HEK293 (cell line): ENCODE data around the gene NEMP1.
"Not testable (repeated sequence)": the region's sequence is repeated elsewhere in the genome, so short reads cannot be mapped to it uniquely, and the experiment has no call there.

Experiments
- CTCF ChIA-PET: fragments of 350-600 bp; formaldehyde crosslinking; extraction: SDS; loops from one replicate; lab custom pipeline; 2021; ENCODE audit warnings: antibody characterized with exemption; lab: Yijun Ruan, JAX
- POLR2A ChIA-PET: fragments of 300-600 bp; formaldehyde crosslinking; extraction: SDS; loops from one replicate; lab custom pipeline; 2020; ENCODE audit warnings: antibody characterized with exemption, inconsistent platforms; lab: Yijun Ruan, JAX
- H3K27ac ChIP-seq: fragments of 200-500 bp; sonication (Bioruptor generic); 2 replicates; pipeline ENCODE4 v1.5.1; 2014; ENCODE audit warnings: low read depth, low read length, control low read depth, inconsistent platforms; ENCODE audit errors: extremely low read depth
- H3K36me3 ChIP-seq, 2 experiments: fragments of 200-500 bp in 1 of 2; sonication (Bioruptor generic) in 1 of 2; 1 replicate in 1 of 2; 2 replicates in 1 of 2; pipeline ENCODE4 v1.5.1; 2014 to 2017; ENCODE audit warnings: inconsistent platforms in 2 of 2, low read length in 2 of 2; ENCODE audit not compliant: control insufficient read depth in 2 of 2, insufficient read depth in 1 of 2
- H3K4me1 ChIP-seq: fragments of 200-500 bp; sonication (Bioruptor generic); 2 replicates; pipeline ENCODE4 v1.5.1; 2014; ENCODE audit warnings: mild to moderate bottlenecking, low read length, inconsistent platforms; ENCODE audit not compliant: control insufficient read depth, insufficient read depth
- H3K4me3 ChIP-seq: 2 replicates; pipeline ENCODE4 v1.5.1; 2011; ENCODE audit warnings: low read depth, mild to moderate bottlenecking, control low read depth, low read length, moderate library complexity
- H3K9me3 ChIP-seq: fragments of 200-500 bp; sonication (Bioruptor generic); 2 replicates; pipeline ENCODE4 v1.5.1; 2014; ENCODE audit warnings: low read depth, low read length, inconsistent platforms; ENCODE audit not compliant: control insufficient read depth, insufficient read depth
- FEZF1 ChIP-seq: fragments of 450-650 bp; formaldehyde crosslinking; IDR thresholded peaks from 2 replicates; pipeline ENCODE4 v1.5.1; 2016; ENCODE audit warnings: missing biosample characterization, missing genetic modification characterization
- GLIS2 ChIP-seq: fragments of 450-650 bp; formaldehyde crosslinking; IDR thresholded peaks from 2 replicates; pipeline ENCODE4 v1.5.1; 2016; ENCODE audit warnings: missing biosample characterization, missing genetic modification characterization
- KLF10 ChIP-seq: fragments of 450-650 bp; IDR thresholded peaks from 2 replicates; pipeline ENCODE4 v1.5.1; 2018; ENCODE audit warnings: missing biosample characterization, mild to moderate bottlenecking, missing genetic modification characterization
- MEIS1 ChIP-seq: sonication (generic); formaldehyde crosslinking; IDR thresholded peaks from 2 replicates; pipeline ENCODE4 v1.8.1; 2022; ENCODE audit warnings: missing genetic modification reagents, mild to moderate bottlenecking, borderline replicate concordance
- ZBTB7A ChIP-seq: fragments of 450-650 bp; formaldehyde crosslinking; IDR thresholded peaks from 2 replicates; pipeline ENCODE4 v1.5.1; 2016; ENCODE audit warnings: low read depth, missing biosample characterization, missing genetic modification characterization
- ZNF121 ChIP-seq: fragments of 450-650 bp; formaldehyde crosslinking; IDR thresholded peaks from 2 replicates; pipeline ENCODE4 v1.5.1; 2016; ENCODE audit warnings: missing biosample characterization, missing genetic modification characterization
- ZNF23 ChIP-seq: fragments of 450-650 bp; formaldehyde crosslinking; IDR thresholded peaks from 2 replicates; pipeline ENCODE4 v1.5.1; 2016; ENCODE audit warnings: missing biosample characterization, missing genetic modification characterization, borderline replicate concordance
- ZNF248 ChIP-seq: fragments of 450-650 bp; formaldehyde crosslinking; IDR thresholded peaks from 2 replicates; pipeline ENCODE4 v1.5.1; 2017; ENCODE audit warnings: missing biosample characterization, missing genetic modification characterization
- ZNF37A ChIP-seq: fragments of 450-650 bp; IDR thresholded peaks from 2 replicates; pipeline ENCODE4 v1.5.1; 2018; ENCODE audit warnings: missing biosample characterization, missing genetic modification characterization
- ZNF426 ChIP-seq: fragments of 450-650 bp; formaldehyde crosslinking; IDR thresholded peaks from 2 replicates; pipeline ENCODE4 v1.5.1; 2017; ENCODE audit warnings: missing biosample characterization, missing genetic modification characterization, mild to moderate bottlenecking, inconsistent platforms, moderate library complexity
- ZNF555 ChIP-seq: fragments of 450-650 bp; formaldehyde crosslinking; conservative IDR thresholded peaks from 2 replicates; pipeline ENCODE4 v1.5.1; 2017; ENCODE audit warnings: missing biosample characterization, mild to moderate bottlenecking, missing genetic modification characterization, inconsistent platforms
- ZNF768 ChIP-seq: fragments of 450-650 bp; formaldehyde crosslinking; IDR thresholded peaks from 2 replicates; pipeline ENCODE4 v1.5.1; 2018; ENCODE audit warnings: missing biosample characterization, mild to moderate bottlenecking, missing genetic modification characterization
- ZNF830 ChIP-seq: fragments of 450-650 bp; IDR thresholded peaks from 2 replicates; pipeline ENCODE4 v1.5.0; 2018; ENCODE audit warnings: missing biosample characterization, missing genetic modification characterization, low read depth, mild to moderate bottlenecking, moderate library complexity
- TF ChIP-seq, protein P1 (sequence below): IDR thresholded peaks from 2 replicates; pipeline ENCODE4 v1.6.1; 2011; ENCODE audit warnings: mild to moderate bottlenecking, low read depth, low read length, borderline replicate concordance
- TF ChIP-seq, protein P2 (sequence below): fragments of 450-650 bp; formaldehyde crosslinking; IDR thresholded peaks from 2 replicates; pipeline ENCODE4 v1.5.1; 2017; ENCODE audit warnings: missing biosample characterization, missing genetic modification characterization
- TF ChIP-seq, protein P3 (sequence below): fragments of 450-650 bp; formaldehyde crosslinking; IDR thresholded peaks from 2 replicates; pipeline ENCODE4 v1.5.1; 2016; ENCODE audit warnings: missing biosample characterization, missing genetic modification characterization
- TF ChIP-seq, protein P4 (sequence below): fragments of 450-650 bp; formaldehyde crosslinking; IDR thresholded peaks from 2 replicates; pipeline ENCODE4 v1.5.1; 2016; ENCODE audit warnings: missing biosample characterization, missing genetic modification characterization, borderline replicate concordance

Gene NEMP1

DNA sequence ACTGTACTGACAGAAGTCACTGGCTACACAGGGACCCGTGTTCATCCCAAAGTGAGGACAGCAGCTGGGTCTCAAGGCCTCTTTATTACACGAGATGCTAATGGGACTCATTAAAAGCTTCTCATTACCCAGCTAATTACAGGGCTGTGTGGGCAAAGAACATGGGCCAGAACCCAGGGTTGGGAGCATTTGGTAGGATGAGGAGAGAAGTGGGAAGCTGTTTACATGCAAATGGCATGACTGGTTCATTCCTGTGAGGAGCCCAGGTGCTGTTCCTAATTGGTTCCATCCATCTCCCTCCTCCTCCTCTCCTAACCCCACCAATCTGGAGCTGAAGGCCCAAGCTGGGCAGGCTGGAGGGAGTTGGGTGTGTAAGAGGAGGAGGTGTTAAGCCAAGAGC, 53.4 kb downstream of the NEMP1 start (continued):
- no peak for TF ChIP-seq ZNF830
- TF ChIP-seq, protein P1, sequence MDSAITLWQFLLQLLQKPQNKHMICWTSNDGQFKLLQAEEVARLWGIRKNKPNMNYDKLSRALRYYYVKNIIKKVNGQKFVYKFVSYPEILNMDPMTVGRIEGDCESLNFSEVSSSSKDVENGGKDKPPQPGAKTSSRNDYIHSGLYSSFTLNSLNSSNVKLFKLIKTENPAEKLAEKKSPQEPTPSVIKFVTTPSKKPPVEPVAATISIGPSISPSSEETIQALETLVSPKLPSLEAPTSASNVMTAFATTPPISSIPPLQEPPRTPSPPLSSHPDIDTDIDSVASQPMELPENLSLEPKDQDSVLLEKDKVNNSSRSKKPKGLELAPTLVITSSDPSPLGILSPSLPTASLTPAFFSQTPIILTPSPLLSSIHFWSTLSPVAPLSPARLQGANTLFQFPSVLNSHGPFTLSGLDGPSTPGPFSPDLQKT: no peak

DNA sequence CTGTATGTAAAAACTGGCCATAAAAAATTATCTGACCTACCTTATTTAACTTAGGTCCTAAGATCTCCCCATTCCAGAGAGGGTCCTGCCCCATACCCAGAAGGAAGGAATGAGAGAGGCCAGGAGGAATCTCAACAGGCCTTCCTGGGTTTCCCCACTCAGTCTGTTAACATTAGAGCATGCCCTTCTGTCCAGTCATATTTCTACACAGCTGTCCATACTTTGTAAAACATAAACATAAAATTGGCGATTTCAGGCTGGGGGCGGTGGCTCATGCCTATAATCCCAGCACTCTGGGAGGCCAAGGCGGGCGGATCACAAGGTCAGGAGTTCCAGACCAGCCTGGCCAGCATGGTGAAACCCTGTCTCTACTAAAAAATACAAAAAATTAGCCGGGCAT, 56.3 kb downstream of the NEMP1 start:
- H3K9me3 ChIP-seq, POLR2A ChIA-PET, H3K4me3 ChIP-seq, H3K4me1 ChIP-seq, H3K27ac ChIP-seq, H3K36me3 ChIP-seq: not testable (repeated sequence)
- CTCF ChIA-PET: interaction anchor here (0.7 to 6.8 kb wide), 4 partner anchors 16 to 171 kb away, joined by 3 to 60 read pairs (median 4); partner anchors contain the start of gene ZBTB39

DNA sequence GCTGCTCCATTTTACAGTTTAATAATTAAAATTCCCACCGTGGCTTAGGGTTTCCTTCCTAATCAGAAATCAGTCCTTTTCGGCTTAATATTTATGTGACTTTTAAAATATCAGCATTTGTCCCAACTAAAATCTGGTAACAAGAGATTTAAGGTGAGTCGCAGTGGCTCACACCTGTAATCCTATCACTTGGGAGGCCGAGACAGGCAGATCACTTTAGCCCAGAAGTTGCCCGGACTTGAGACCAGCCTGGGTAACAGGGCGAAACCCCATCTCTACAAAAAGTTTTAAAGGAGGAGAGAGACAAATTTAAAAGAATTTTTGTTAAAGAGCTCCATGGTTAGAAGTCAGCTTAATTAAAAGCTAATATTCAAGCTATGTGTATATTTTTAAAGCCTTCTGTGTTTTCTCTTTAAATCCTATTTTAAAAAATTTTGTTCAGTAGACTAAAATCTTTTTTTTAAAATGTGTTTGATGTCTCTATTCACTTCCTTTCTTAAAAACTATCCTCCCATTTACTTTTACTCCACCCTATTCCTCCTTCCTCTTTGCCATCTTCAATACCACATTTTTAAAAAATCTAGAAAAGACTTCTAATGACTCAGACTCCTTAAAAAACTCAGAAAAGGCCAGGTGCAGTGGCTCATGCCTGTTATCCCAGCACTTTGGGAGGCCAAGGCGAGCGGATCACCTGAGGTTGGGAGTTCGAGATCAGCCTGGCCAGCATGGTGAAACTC, 58.4 kb downstream of the NEMP1 start:
- Histone ChIP-seq H3K27ac (no peak overlapping the region), H3K4me3 (no peak overlapping the region), H3K4me1 (no peaks in the 10 kb centered on the region), H3K36me3 (no peaks in the 10 kb centered on the region), H3K9me3 (no peaks in the 10 kb centered on the region)
- TF ChIP-seq ZNF23 (tag by site-specific recombination) (no peak), ZNF555 (tag by site-specific recombination) (no peak), ZNF768 (tag by site-specific recombination) (no peak), ZNF248 (tag by site-specific recombination) (no peak), FEZF1 (tag by site-specific recombination) (no peak), MEIS1 (CRISPR knock-in tag) (no peak), ZNF121 (tag by site-specific recombination) (no peak), ZNF37A (no peak), ZBTB7A (tag by site-specific recombination) (no peak), GLIS2 (tag by site-specific recombination) (no peak), KLF10 (no peak), ZNF426 (no peak)
- TF ChIP-seq, protein P2, sequence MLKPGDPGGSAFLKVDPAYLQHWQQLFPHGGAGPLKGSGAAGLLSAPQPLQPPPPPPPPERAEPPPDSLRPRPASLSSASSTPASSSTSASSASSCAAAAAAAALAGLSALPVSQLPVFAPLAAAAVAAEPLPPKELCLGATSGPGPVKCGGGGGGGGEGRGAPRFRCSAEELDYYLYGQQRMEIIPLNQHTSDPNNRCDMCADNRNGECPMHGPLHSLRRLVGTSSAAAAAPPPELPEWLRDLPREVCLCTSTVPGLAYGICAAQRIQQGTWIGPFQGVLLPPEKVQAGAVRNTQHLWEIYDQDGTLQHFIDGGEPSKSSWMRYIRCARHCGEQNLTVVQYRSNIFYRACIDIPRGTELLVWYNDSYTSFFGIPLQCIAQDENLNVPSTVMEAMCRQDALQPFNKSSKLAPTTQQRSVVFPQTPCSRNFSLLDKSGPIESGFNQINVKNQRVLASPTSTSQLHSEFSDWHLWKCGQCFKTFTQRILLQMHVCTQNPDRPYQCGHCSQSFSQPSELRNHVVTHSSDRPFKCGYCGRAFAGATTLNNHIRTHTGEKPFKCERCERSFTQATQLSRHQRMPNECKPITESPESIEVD (tag by site-specific recombination): no peak
- TF ChIP-seq, protein P3, sequence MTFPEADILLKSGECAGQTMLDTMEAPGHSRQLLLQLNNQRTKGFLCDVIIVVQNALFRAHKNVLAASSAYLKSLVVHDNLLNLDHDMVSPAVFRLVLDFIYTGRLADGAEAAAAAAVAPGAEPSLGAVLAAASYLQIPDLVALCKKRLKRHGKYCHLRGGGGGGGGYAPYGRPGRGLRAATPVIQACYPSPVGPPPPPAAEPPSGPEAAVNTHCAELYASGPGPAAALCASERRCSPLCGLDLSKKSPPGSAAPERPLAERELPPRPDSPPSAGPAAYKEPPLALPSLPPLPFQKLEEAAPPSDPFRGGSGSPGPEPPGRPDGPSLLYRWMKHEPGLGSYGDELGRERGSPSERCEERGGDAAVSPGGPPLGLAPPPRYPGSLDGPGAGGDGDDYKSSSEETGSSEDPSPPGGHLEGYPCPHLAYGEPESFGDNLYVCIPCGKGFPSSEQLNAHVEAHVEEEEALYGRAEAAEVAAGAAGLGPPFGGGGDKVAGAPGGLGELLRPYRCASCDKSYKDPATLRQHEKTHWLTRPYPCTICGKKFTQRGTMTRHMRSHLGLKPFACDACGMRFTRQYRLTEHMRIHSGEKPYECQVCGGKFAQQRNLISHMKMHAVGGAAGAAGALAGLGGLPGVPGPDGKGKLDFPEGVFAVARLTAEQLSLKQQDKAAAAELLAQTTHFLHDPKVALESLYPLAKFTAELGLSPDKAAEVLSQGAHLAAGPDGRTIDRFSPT (tag by site-specific recombination): no peak
- TF ChIP-seq, protein P4, sequence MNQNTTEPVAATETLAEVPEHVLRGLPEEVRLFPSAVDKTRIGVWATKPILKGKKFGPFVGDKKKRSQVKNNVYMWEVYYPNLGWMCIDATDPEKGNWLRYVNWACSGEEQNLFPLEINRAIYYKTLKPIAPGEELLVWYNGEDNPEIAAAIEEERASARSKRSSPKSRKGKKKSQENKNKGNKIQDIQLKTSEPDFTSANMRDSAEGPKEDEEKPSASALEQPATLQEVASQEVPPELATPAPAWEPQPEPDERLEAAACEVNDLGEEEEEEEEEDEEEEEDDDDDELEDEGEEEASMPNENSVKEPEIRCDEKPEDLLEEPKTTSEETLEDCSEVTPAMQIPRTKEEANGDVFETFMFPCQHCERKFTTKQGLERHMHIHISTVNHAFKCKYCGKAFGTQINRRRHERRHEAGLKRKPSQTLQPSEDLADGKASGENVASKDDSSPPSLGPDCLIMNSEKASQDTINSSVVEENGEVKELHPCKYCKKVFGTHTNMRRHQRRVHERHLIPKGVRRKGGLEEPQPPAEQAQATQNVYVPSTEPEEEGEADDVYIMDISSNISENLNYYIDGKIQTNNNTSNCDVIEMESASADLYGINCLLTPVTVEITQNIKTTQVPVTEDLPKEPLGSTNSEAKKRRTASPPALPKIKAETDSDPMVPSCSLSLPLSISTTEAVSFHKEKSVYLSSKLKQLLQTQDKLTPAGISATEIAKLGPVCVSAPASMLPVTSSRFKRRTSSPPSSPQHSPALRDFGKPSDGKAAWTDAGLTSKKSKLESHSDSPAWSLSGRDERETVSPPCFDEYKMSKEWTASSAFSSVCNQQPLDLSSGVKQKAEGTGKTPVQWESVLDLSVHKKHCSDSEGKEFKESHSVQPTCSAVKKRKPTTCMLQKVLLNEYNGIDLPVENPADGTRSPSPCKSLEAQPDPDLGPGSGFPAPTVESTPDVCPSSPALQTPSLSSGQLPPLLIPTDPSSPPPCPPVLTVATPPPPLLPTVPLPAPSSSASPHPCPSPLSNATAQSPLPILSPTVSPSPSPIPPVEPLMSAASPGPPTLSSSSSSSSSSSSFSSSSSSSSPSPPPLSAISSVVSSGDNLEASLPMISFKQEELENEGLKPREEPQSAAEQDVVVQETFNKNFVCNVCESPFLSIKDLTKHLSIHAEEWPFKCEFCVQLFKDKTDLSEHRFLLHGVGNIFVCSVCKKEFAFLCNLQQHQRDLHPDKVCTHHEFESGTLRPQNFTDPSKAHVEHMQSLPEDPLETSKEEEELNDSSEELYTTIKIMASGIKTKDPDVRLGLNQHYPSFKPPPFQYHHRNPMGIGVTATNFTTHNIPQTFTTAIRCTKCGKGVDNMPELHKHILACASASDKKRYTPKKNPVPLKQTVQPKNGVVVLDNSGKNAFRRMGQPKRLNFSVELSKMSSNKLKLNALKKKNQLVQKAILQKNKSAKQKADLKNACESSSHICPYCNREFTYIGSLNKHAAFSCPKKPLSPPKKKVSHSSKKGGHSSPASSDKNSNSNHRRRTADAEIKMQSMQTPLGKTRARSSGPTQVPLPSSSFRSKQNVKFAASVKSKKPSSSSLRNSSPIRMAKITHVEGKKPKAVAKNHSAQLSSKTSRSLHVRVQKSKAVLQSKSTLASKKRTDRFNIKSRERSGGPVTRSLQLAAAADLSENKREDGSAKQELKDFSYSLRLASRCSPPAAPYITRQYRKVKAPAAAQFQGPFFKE (tag by site-specific recombination): no peak
- POLR2A ChIA-PET: no interaction called here
- CTCF ChIA-PET: interaction anchor here (1.0 to 6.8 kb wide), 4 partner anchors 9 to 92 kb away, joined by 3 to 60 read pairs (median 5); partner anchors contain the start of genes STAT6 and ZBTB39
